Stimulated activated CD8-positive, alpha-beta memory T cell treated with anti-CD3 and anti-CD28 coated beads, Interleukin-4, amount 100 ng/mL, for 4 hours (primary cell): Measurements from ENCODE around the gene PARD3B.

Experiments
- DNase-seq, 2 donors: peaks; one replicate each; pipeline ENCODE4 v3.0.0-alpha.2; 2020; ENCODE audit warnings: low read depth in 2 of 2, low spot score in 1 of 2

Gene PARD3B

GRCh38 chr2:205629091-205629776 is 1084.0 kb downstream of the PARD3B start:
- DNase-seq = no peak

GRCh38 chr2:205633994-205634393 is 1088.7 kb downstream of the PARD3B start:
- DNase-seq = no peak

- no peak for DNase-seq
Measured at GRCh38 chr2:205636549-205637319, 1091.5 kb downstream of the PARD3B start.

GRCh38 chr2:205637320-205637602 is 1092.0 kb downstream of the PARD3B start:
- DNase-seq = no peak

- DNase-seq = no peak
Measured at GRCh38 chr2:205637779-205638503, 1092.7 kb downstream of the PARD3B start.

GRCh38 chr2:205640716-205641115 is 1095.4 kb downstream of the PARD3B start:
- DNase-seq = no peak

GRCh38 chr2:205642599-205643356 is 1097.5 kb downstream of the PARD3B start:
- no peak for DNase-seq

DNA sequence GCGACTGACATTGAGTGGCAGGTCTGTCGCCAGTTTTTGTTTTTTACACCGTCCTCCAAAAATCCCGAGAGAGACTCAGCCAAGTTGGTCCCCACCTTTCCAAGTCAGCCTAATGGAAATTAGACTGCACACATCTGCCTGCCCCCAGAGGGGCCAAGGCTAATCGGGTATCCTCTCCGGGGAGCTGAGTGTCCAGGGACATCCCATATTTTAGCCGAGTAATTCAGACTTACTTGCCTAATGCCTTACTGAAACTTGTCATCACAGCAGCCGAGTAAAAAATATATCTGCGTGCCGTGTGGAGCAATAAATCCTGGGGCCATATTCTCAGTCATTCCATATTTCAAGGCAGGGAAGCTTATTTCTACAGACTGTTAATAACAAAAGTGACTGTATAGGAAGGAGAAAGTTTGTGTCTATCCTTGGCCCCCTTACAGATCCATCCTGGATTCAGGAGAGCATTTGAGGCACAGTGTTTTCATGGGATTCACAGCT is 1098.2 kb downstream of the PARD3B start:
- no peak for DNase-seq

DNA sequence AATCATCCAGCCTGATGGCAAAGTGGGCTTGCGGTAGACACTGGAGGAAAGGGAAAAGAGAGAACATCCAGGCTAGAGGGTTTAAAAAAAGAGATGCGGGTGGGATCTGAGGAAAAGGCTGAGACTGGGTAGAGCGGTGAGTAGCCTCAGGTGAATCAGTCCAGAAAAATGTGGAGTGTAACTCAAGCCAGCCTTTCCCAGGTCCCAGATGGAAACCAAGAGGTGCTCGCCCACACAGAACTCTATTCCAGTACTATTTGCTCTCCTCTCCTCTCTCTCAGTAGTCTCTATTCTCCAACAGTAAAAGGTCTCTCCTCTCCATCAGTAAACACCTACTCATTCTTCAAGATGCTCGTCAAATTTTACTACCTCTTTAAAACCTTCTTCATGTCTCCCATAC is 1098.7 kb downstream of the PARD3B start:
- no peak for DNase-seq

DNA sequence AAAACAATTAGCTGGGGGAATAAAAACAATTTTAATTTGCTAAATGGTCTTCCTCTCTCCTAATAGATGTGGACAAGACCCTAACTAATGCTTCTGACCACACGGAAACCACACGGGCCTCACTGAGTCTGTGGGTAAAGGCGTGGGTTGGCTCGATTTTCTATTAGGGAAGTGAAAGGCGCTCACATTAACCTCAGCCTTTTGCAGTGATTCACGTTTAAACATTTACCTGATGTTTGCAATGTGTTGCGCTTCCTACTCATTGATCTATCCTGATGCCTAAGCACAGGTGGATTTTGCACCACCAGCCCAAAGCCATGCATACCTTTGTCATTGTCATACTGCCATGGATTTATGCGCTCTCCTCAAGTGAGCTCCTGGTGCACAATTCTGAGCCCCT is 1101.4 kb downstream of the PARD3B start:
- no peak for DNase-seq

DNA sequence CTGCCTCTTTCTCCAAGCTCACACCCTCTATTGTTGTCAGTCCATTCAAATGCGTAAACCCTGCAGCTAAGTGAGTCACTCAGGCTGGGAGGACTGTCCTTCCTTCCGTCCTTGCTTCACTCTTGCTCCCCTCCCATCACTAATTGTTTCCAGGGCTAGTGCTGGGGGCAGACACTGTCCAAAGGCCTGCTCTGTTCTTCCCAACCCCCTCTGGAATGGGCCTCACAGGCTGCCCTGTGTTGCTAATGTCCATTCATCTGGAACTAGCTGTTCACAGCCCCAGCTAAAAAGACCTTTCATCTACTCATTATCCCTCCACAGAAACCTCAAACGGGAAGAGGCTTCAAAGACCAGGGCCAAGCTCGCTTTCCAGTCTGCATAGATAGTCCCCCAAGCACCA is 1105.2 kb downstream of the PARD3B start:
- DNase-seq = no peak

DNA sequence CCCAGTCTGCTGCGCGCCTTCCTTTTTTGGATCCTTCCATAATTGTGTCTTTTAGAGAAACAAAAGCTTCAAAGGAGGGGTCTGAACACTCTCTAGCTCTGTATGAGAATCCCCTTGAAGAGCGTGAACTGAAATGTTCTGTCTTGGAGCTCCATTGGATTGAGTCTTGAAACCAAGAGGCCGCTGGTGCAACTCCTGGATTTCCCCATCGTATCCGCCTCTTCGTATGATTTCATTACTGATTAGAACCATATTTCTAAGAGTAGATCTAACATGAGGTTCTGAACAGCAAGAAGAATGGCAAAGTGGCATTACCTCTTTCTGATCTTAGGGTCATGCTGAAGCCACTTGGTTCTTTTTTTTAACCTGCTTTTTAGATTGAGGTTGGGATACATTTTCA is 1105.7 kb downstream of the PARD3B start:
- no peak for DNase-seq

DNA sequence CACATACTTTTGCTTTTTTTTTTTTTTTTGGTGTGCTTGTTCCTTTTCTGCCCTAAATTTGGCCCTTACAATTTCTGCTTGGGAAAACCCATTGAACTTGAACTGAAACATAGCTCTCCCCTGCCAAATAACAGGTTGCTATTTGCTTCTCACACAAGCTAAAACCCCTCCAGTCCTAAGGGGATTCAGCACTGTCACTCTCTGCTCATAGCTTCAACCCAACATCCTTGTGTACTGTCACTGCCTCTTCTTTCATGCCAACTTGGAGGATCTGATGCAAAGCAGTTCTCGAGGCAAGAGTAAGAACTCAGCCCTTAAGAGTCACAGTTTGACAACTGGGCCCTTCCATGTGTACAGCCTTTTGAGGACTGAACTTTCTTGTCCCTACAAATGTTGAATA is 1106.4 kb downstream of the PARD3B start:
- no peak for DNase-seq

DNA sequence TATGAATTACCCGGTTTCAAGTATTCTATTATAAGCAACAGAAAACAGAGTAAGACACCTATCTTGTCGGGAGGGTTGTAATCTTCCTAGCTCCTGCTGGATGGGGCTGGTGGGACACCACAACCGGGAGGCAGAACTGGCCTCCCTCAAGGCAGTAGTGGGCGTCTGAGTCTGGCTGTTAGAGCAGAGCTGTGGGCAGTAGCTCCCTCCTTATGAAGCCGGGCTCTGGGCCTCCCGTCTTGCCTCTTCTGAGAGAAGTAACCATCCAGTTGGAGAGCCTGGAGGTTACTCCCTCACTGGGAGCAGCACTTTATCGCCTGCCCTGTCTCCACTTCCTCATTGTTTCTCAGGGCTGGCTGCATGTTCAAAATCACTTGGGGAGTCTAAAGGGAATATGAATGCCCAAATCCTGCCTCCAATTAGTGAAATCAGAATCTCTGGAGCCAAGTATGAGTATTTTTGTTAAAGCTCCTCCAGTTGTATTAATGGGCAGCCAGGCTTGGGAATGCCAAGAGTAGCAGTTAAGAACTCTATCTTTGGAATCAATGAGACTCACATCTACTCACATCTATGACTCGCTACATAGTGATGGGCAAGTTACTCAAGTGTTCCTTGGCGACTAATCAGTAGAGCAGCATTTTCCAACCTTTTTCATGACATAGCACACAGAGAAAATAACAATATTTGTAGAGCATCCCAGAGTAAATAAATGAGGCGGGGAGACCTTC is 1109.8 kb downstream of the PARD3B start:
- no peak for DNase-seq

GRCh38 chr2:205655779-205656456 is 1110.6 kb downstream of the PARD3B start:
- DNase-seq = no peak

GRCh38 chr2:205656461-205656860 is 1111.2 kb downstream of the PARD3B start:
- DNase-seq = no peak

DNA sequence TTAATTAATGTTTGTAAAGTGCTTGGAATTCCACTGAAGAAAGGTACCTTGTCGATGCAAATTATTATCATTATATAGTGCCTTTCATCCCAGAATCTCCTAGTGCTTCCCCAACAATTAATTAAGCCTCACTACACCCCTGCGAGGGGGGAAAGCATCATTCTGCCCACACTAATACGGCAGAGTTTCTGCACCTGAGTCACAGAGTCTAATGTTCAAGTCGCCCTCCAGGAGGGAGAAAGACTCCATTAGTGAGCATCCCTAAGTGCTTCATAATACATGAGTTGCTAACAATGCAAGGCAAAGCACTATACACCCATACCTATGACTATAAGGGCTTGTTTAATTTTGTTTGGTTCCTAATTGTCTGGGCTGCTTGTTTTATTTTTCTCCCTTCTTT is 1111.7 kb downstream of the PARD3B start:
- no peak for DNase-seq

DNA sequence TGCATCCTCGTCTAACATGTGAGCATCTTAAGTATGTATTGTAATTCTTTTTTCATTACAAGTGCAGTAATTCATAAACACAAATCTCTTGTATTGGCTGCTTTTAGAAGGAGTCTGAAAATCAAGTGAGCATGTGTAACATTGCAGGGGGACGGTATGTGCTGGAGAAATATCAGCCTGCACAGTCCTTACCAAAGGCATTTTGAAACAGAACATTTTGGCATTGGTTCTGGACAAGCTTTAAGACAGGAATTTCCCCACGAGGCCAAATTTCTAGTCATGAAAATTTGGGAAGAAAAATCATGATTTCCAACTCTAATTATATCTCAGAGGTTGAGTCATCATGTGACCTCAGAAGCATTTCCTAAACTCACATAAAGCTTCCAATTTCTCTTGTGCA is 1112.3 kb downstream of the PARD3B start:
- DNase-seq = no peak

- no peak for DNase-seq
Measured at GRCh38 chr2:205658068-205658467, 1112.8 kb downstream of the PARD3B start.

- no peak for DNase-seq
Measured at GRCh38 chr2:205658572-205658971, 1113.3 kb downstream of the PARD3B start.
